Esophagus squamous epithelium (tissue), 4 donors: ENCODE measurements around the gene ATP8B4.

Source experiments
- POLR2A ChIP-seq, 4 donors: fragments of 450-650 bp; IDR thresholded peaks; one replicate each; pipeline ENCODE4 v1.6.1; 2017; ENCODE audit warnings: antibody characterized with exemption in 4 of 4, mild to moderate bottlenecking in 4 of 4, moderate library complexity in 3 of 4
- TF ChIP-seq, protein P1 (sequence below), 6 experiments: fragments of 450-650 bp in 4 of 6; fragments of 200-600 bp in 2 of 6; sonication (generic) in 2 of 6; IDR thresholded peaks; one replicate each; pipeline ENCODE4 v1.5.1; 2016 to 2019; ENCODE audit warnings: antibody characterized with exemption in 6 of 6, mild to moderate bottlenecking in 4 of 6, moderate library complexity in 4 of 6

DNA sequence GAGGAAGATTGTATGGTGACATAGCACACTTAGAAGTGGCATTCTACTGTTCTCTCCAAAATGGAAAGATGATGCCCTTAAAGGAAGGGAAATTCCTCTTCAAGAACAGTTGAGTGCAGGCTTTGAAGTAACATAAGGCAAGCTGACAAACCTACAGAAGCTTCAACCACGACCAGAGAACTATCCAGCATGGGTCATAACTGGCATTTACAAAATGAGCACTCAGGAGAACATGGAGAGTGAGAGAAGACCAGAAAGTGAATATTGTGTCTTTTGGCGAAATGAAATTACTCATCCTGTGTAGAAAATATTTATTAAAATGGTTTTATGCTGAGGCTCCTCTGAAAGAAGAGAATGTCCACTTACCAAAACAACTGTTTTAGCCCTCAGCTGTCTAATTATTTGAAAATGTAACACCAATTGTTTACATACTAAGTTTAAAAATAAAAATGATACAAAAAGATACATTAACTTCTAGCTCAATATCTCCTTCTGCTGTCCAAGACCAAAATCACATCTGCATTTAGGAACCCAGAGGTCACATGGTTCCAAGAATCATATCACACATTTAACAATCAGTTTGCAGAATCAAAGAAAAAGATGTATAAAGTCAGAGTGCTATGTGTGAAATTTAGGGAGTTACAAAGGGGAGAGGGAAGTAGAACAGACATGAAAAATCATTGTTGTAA, 216.9 kb downstream of the ATP8B4 start:
- TF ChIP-seq, protein P1, sequence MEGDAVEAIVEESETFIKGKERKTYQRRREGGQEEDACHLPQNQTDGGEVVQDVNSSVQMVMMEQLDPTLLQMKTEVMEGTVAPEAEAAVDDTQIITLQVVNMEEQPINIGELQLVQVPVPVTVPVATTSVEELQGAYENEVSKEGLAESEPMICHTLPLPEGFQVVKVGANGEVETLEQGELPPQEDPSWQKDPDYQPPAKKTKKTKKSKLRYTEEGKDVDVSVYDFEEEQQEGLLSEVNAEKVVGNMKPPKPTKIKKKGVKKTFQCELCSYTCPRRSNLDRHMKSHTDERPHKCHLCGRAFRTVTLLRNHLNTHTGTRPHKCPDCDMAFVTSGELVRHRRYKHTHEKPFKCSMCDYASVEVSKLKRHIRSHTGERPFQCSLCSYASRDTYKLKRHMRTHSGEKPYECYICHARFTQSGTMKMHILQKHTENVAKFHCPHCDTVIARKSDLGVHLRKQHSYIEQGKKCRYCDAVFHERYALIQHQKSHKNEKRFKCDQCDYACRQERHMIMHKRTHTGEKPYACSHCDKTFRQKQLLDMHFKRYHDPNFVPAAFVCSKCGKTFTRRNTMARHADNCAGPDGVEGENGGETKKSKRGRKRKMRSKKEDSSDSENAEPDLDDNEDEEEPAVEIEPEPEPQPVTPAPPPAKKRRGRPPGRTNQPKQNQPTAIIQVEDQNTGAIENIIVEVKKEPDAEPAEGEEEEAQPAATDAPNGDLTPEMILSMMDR (IDR thresholded peaks at IDR 0.05): peak in 3 of 6 experiments; percentile 12 to 20 (median 15)
- no peak for TF ChIP-seq POLR2A (IDR thresholded peaks at IDR 0.05)
